ENCODE results near the gene CC2D2B.

DNA sequence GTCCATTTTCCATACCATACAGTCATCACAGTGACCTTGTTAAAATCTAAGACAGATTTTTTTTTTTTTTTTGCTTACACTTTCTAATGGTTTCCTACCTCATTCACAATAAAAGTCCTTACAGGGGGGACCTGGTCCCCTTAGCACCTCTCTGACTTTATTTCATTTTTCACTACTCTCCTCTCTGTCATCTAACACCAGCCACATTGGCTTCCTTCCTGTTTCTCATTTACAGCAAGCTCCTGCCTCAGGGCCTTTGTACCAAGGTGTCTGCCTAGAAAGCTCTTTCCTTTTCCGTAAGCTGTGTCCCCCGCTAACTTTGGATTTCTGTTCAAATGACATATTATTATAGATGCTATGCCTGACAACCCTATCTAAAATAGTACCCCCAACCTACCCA lies 27.7 kb downstream of the CC2D2B start:
- TF ChIP-seq TP53 (CRISPR knock-in tag; IDR thresholded peaks at IDR 0.05) (no peak), CREM (CRISPR knock-in tag; IDR thresholded peaks at IDR 0.05) (no peak), ZNF396 (CRISPR knock-in tag; IDR thresholded peaks at IDR 0.05; ENCODE audit: borderline replicate concordance) (no peak), USF2 (CRISPR knock-in tag; IDR thresholded peaks at IDR 0.05) (no peak), ATF3 (CRISPR knock-in tag; conservative IDR thresholded peaks at IDR 0.05) (no peak), PRDM15 (CRISPR knock-in tag; IDR thresholded peaks at IDR 0.05) (no peak)
- TF ChIP-seq, protein P1, sequence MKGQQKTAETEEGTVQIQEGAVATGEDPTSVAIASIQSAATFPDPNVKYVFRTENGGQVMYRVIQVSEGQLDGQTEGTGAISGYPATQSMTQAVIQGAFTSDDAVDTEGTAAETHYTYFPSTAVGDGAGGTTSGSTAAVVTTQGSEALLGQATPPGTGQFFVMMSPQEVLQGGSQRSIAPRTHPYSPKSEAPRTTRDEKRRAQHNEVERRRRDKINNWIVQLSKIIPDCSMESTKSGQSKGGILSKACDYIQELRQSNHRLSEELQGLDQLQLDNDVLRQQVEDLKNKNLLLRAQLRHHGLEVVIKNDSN (CRISPR knock-in tag; IDR thresholded peaks at IDR 0.05), result no peak
- TF ChIP-seq, protein P2, sequence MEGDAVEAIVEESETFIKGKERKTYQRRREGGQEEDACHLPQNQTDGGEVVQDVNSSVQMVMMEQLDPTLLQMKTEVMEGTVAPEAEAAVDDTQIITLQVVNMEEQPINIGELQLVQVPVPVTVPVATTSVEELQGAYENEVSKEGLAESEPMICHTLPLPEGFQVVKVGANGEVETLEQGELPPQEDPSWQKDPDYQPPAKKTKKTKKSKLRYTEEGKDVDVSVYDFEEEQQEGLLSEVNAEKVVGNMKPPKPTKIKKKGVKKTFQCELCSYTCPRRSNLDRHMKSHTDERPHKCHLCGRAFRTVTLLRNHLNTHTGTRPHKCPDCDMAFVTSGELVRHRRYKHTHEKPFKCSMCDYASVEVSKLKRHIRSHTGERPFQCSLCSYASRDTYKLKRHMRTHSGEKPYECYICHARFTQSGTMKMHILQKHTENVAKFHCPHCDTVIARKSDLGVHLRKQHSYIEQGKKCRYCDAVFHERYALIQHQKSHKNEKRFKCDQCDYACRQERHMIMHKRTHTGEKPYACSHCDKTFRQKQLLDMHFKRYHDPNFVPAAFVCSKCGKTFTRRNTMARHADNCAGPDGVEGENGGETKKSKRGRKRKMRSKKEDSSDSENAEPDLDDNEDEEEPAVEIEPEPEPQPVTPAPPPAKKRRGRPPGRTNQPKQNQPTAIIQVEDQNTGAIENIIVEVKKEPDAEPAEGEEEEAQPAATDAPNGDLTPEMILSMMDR (IDR thresholded peaks at IDR 0.05), result no peak
- TF ChIP-seq, protein P3, sequence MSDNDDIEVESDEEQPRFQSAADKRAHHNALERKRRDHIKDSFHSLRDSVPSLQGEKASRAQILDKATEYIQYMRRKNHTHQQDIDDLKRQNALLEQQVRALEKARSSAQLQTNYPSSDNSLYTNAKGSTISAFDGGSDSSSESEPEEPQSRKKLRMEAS (CRISPR knock-in tag; IDR thresholded peaks at IDR 0.05), result no peak

Data from WTC11 (cell line).